Peyer's patch (tissue), 4 donors: ENCODE results near the gene CDKN2AIPNL. TPM values are rescaled to one million over a fixed set of nuclear protein-coding genes. Genes with fewer than 3 reads are reported as not detected.

ENCODE experiments used
- DNase-seq, 3 donors: peaks; one replicate each; pipeline ENCODE4 v3.0.0-alpha.2; 2017 to 2019
- H3K27ac ChIP-seq, 4 donors: fragments of 200-600 bp; sonication (generic); one replicate each; pipeline ENCODE4 v1.5.1; 2016 to 2019
- H3K27me3 ChIP-seq, 2 donors: fragments of 200-600 bp; sonication (generic); one replicate each; pipeline ENCODE4 v1.5.1; 2019
- H3K36me3 ChIP-seq, 3 donors: fragments of 200-600 bp; sonication (generic); one replicate each; pipeline ENCODE4 v1.5.1; 2016 to 2019
- H3K4me1 ChIP-seq, 4 donors: fragments of 200-600 bp; sonication (generic); one replicate each; pipeline ENCODE4 v1.5.1; 2016 to 2019
- H3K4me3 ChIP-seq, 4 donors: fragments of 200-600 bp; sonication (generic); 1 replicate in 3 of 4; 2 replicates in 1 of 4; pipeline ENCODE4 v1.5.1; 2016 to 2019; ENCODE audit warnings: mild to moderate bottlenecking in 1 of 4
- H3K9me3 ChIP-seq, 4 donors: fragments of 200-600 bp; sonication (generic); one replicate each; pipeline ENCODE4 v1.5.1; 2016 to 2019; ENCODE audit warnings: mild to moderate bottlenecking in 1 of 4
- CTCF ChIP-seq, 6 experiments: fragments of 450-650 bp in 4 of 6; fragments of 200-600 bp in 2 of 6; sonication (generic) in 1 of 6; IDR thresholded peaks; one replicate each; pipeline ENCODE4 v1.5.1; 2017 to 2019; ENCODE audit warnings: antibody characterized with exemption in 6 of 6, mild to moderate bottlenecking in 3 of 6, moderate library complexity in 1 of 6
- POLR2A ChIP-seq, 2 donors: fragments of 450-650 bp; IDR thresholded peaks; one replicate each; pipeline ENCODE4 v1.5.1; 2017; ENCODE audit warnings: antibody characterized with exemption in 2 of 2, mild to moderate bottlenecking in 2 of 2, moderate library complexity in 2 of 2
- total RNA-seq, 4 donors: library from RNA; depleted of rRNA; stranded (reverse); fragments of >200 nt; gene quantifications; one replicate each; pipeline ENCODE4 v1.1.0, GENCODE V29; 2016

The CDKN2AIPNL gene
- total RNA-seq, 4 donors from 2014 or later = 13.1 to 25.9 (median 21.9) TPM

- TF ChIP-seq POLR2A (IDR thresholded peaks at IDR 0.05) (no peak), CTCF (IDR thresholded peaks at IDR 0.05) (no peak)
- no peak overlapping the region for H3K27ac ChIP-seq
- no peak overlapping the region for H3K4me3 ChIP-seq
- no peaks in the 10 kb centered on the region for H3K36me3 ChIP-seq
- peaks cover 2 to 25% (median 9%) of the 10 kb centered on the region in 4 donors for H3K4me1 ChIP-seq
- no peak for DNase-seq
- H3K9me3 ChIP-seq = no peaks in the 10 kb centered on the region
- no peaks in the 10 kb centered on the region for H3K27me3 ChIP-seq
These were observed 20.5 kb upstream of the CDKN2AIPNL start for GRCh38 chr5:134432174-134432573.

GRCh38 chr5:134430001-134430569 is 18.4 kb upstream of the CDKN2AIPNL start:
- DNase-seq = no peak
- TF ChIP-seq CTCF (IDR thresholded peaks at IDR 0.05) = no peak
- TF ChIP-seq POLR2A (IDR thresholded peaks at IDR 0.05) = no peak
- Histone ChIP-seq H3K4me1 (peaks cover 0 to 5% (median 0%) of the 10 kb centered on the region in 4 donors), H3K36me3 (no peaks in the 10 kb centered on the region), H3K27ac (no peak overlapping the region), H3K9me3 (no peaks in the 10 kb centered on the region), H3K4me3 (no peak overlapping the region), H3K27me3 (no peaks in the 10 kb centered on the region)

- Histone ChIP-seq H3K27me3 (no peaks in the 10 kb centered on the region), H3K4me1 (no peaks in the 10 kb centered on the region), H3K27ac (no peak overlapping the region), H3K9me3 (no peaks in the 10 kb centered on the region), H3K36me3 (no peaks in the 10 kb centered on the region), H3K4me3 (no peak overlapping the region)
- TF ChIP-seq POLR2A (IDR thresholded peaks at IDR 0.05) (no peak), CTCF (IDR thresholded peaks at IDR 0.05) (no peak)
- DNase-seq = no peak
These were observed 15.9 kb upstream of the CDKN2AIPNL start for GRCh38 chr5:134427540-134428041.

- H3K36me3 ChIP-seq = no peaks in the 10 kb centered on the region
- TF ChIP-seq POLR2A (IDR thresholded peaks at IDR 0.05) (no peak), CTCF (IDR thresholded peaks at IDR 0.05) (no peak)
- H3K9me3 ChIP-seq = no peaks in the 10 kb centered on the region
- no peak for DNase-seq
- H3K27ac ChIP-seq = no peak overlapping the region
- H3K27me3 ChIP-seq = no peaks in the 10 kb centered on the region
- no peak overlapping the region for H3K4me3 ChIP-seq
- no peaks in the 10 kb centered on the region for H3K4me1 ChIP-seq
These were observed 14.7 kb upstream of the CDKN2AIPNL start for GRCh38 chr5:134426361-134426760.

GRCh38 chr5:134423376-134423775 is 11.7 kb upstream of the CDKN2AIPNL start:
- no peaks in the 10 kb centered on the region for H3K36me3 ChIP-seq
- H3K4me3 ChIP-seq = no peak overlapping the region
- no peaks in the 10 kb centered on the region for H3K4me1 ChIP-seq
- TF ChIP-seq POLR2A (IDR thresholded peaks at IDR 0.05) (no peak), CTCF (IDR thresholded peaks at IDR 0.05) (no peak)
- no peaks in the 10 kb centered on the region for H3K27me3 ChIP-seq
- H3K9me3 ChIP-seq = no peaks in the 10 kb centered on the region
- no peak overlapping the region for H3K27ac ChIP-seq
- peak in 1 of 3 donors; percentile 34 for DNase-seq
